HG02943 (cell line): Measurements from ENCODE around the gene PACRG.

Source experiments
- ATAC-seq: cut with Tn5 transposase; IDR thresholded peaks from one replicate; pipeline ENCODE4 v1.9.1; 2021; ENCODE audit warnings: mild to moderate bottlenecking, low read depth, moderate library complexity; ENCODE audit not compliant: unreplicated experiment

The PACRG gene

DNA sequence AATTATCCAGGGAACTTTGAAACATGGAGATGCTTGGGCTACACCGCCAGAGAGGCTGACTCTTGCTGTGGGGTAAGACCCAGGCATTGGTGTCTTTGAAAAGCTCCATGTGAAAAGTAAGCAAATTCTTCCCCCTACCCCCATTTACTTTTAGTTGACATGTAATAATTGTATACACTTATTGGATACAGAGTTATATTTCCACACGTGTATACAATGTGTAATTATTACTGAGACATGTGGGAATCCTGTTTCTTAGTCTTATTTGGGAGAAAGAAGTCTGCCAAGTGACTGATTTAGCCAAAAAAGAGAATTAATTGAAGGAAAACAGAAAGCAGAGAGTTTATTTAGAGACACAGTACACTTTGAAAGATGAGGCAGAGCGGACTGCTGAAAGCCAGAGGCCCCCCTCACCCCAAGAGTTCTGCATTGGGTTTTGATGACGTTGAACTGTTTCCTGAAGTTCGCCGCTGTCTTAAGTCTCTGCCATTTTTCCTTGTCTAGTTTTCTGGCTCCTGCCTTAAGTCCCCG, 193.8 kb downstream of the PACRG start:
- no peak for ATAC-seq

DNA sequence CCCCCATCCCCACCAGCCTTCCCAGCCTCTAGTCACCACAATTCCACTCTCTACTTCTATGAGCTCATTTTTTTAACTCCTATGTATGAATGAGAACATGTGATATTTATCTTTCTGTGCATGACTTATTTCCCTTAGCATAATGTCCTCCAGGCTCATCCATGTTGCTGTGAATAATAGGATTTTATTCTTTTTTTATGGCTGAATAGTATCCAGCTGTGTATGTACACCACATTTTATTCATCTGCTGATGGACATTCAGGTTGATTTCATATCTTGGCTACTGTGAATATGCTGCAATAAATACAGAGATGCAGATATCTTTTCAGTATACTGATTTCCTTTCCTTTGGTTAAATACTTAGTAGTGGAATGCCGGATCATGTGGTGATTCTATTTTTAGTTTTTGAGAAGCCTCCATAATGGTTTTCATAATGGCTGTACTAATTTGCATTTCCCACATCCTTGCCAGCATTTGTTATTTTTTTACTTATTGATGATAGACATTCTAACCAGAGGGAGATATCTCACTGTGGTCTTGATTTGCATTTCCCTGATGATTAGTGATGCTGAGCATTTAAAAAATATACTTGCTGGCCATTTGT, 194.9 kb downstream of the PACRG start:
- ATAC-seq, result no peak

- ATAC-seq, result no peak
Measured at GRCh38 chr6:162934844-162935243, 207.1 kb downstream of the PACRG start.

DNA sequence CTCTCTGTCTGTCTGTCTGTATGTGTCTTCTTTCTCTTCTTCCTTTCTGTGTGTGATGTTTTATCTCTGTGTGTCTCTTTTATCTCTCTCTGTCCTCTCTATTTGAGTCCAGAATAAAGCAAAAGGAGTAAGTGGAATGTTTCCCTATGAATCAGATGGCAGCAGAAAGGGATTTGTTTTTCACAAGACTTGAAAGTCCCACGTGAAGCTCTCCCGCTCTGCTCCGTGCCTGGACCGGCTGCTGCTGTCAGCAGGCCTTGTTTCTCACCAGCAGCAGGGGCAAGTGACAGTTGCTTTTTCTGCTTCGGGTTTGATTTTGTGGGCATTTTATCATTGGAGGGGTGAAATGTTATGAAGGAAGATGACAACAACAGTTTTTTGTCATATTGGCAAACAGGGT, 212.7 kb downstream of the PACRG start:
- ATAC-seq, result no peak

DNA sequence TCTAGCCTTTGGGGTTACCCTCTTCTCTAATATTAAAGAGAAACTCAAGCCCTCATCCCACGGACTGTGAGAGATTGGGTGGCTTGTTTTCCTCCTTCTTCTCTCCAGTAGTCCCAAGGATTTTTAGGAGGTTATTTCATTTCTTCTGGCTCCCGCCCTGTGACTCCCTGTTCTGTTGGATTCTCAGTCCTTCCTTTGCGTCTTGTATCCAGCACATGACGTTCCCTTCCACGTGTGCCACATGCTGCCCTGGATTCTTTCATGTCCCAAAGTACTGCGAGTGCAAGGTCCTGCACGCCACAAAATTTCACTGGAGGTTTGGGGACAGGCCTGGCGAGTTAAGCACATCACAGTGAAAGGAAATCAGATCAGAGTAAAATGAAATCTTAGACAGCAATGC, 213.4 kb downstream of the PACRG start:
- no peak for ATAC-seq

DNA sequence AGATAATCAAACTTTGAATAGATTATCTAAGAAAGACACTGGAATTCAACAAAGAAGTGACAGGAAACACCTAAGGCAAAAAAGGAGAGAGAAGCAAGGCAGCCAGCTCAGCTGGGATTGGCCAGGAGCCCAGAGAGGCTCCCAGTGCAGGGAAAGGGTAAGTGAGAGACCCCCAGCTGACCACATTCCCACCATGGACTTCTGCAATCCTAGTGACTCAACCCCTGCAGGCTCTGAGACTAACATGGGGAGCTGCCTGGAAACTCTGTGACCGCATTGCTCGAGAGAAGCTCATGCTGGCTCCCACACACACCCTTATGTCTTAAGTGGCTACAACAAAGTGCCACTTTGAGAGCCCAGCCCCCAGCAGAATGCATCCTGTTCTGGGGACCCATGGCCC, 215.1 kb downstream of the PACRG start:
- no peak for ATAC-seq

DNA sequence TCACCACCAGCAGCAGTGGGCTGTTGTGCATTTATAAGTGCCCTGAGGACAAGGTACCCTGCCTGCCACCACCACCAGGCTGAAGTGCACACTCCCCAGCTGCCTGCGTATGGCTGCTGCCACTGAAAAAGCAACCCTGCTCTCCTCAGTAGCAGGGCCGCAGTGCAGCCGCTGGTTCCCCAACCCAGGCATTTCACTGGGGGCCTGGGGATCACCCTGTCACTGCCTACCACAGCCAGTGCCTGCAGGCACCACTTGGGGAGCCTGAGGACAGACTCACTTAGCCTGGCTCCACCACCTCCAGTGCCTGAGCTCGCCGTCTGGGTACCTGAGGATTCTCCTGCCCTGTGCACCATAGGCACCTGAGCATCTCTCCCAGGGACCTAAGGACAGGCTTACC, 215.6 kb downstream of the PACRG start:
- no peak for ATAC-seq

GRCh38 chr6:162951164-162951743, 223.5 kb downstream of the PACRG start:
- no peak for ATAC-seq

- ATAC-seq, result no peak
Measured at GRCh38 chr6:162952423-162952822, 224.6 kb downstream of the PACRG start.

DNA sequence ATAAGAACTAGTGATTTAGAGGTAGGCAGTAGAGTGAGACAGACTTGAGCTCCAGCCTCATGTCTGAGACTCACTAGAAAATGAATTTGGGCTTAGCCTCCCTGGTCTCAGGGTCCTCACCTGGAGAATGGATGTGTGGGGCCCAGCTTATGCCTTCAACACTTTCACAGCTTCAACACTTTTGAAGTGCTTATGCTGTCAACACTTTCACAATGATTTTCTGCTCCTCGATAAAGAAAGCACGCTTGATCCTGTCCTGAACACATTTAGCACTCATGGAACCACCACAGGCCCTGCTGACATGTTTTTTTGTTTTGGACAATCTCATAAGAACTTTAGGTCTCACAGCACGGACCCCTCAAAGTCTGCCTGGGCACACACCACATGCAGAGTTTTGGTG, 229.3 kb downstream of the PACRG start:
- no peak for ATAC-seq

DNA sequence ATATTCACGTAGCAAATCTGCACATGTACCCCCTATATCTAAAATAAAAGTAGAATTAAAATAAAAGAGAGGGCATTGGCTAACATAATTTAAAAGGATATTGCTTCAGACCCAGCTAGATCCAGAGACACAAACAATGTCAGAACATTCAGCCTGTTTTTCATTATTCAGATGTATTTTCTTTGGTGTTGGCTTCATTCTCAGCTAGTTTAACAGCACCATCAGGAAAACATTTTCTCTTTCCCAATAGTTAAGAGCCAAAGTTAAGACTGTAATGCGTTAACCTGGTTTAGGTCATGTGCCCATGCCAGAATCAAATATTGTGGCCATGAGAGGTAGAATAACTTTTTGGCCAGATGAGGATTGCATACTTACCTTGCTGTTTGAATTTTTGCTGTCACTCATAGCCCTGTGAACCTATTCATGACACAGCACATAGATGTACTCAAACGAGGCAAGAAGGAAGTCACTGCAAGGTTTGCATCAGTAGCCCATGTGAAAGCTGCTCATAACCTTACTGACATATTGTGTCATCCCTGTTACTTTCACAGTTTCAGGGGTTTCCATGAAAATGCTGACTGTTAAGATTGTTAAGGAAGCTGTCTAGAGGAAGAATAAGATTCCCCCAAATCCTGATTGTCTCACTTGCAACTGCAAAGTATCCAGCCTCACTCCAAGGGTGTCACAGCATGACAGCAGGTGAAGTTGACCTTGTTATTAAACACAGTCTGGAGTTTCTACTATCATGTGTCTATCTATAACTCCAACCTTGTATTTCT, 233.1 kb downstream of the PACRG start:
- ATAC-seq, result no peak

GRCh38 chr6:162962093-162962492, 234.3 kb downstream of the PACRG start:
- ATAC-seq, result no peak

DNA sequence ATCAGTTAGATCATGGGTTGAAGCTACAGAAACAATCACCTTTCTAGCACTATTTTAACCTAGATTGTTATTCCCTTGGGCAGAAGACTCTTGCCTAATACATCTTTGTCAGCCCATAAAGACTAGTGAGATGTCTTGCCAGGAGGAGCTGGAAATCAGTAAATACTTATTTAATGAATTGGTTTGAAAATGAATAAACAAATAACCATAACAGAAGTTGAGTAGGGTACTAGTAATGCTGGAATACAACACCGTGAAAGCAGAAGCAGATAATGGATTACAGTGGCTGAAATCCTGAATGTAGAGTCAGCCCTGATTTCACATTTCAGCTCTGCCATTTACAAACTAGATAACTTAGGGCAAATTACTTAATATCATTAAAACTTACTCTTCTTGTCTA, 236.1 kb downstream of the PACRG start:
- no peak for ATAC-seq

DNA sequence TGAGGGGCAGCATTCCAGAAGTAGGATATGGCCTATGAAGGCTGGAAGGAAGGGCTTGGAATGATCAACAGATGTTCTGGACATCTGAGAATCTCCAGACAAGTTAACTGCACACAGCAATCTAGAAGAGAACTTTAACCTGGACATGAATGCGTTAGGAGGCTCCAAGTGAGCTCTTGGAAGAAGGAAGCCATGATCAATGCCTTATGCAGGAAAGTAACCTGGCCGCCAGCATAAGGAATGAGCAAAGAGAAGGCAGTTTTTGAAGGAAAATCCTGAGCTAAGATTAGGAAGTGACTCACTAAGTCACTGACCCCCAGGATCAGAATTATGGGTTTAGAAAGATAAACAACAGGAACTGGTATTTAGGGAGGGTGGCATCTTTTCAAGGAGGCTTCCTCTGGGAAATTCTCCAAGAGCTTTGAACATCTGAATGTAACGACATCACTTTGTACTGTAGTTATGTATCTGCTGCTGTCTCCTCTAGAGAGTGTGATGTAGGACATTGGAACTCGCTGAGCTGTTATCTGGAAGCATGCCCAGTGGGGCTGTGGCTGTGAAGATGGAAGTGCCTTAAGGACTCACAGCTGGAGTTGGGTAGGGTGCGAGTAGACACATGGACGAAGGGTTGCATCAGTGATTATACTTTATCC, 236.8 kb downstream of the PACRG start:
- ATAC-seq, result no peak

GRCh38 chr6:162965366-162965765, 237.6 kb downstream of the PACRG start:
- no peak for ATAC-seq

- ATAC-seq, result no peak
Measured at GRCh38 chr6:162970246-162970645, 242.5 kb downstream of the PACRG start.

DNA sequence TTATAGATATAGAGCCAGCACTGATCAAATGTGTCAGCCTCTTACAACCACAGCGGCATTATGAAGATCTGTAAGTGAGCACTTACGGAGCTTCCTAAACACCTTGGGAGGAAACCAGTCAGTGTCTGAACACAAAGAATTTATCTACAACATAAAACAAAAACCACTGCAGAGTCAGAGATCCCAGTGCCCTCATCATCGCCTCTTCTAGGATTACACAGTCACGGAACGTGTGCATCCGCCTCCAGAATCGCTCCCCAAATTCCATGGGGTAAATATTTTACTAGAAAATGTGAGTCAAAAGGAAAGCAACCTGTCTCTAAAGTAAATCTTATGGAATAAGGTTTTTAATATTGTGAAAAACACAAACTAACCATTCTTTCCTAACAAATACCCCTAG, 243.6 kb downstream of the PACRG start:
- ATAC-seq, result no peak

DNA sequence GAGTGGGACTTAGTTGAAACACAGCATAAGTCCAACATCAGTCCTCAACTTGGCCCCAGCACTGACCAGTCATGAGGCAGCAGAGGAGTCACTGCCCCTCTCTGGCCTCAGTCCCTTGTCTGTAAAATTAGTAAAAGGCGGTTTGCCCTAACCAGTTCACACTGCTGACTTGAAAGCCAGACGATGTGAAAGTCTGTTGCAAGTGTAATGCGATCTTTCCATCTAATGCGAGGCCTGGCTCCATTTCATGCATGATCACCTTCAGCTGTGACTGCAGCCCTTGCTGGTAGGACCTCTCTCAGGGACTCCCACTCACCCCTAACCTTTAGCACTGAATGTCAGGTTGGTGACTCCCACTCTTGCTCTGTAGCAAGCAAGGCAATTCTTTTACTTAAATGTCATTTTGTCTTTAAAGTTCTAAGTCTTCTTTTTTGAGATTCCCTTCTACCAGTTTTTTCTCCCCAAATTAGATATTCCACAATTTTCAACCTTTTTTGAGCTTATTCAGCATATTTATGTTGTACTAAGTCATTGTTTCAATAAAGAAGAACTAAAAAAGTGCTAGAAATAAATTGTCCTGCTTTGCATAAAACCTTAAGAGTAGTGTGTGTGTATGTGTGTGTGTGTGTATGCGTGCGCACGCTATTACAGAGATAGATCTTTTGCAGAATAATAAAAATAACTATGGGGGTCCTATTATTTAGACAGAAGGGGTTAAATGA, 245.5 kb downstream of the PACRG start:
- ATAC-seq, result no peak

- ATAC-seq, result no peak
Measured at GRCh38 chr6:162973980-162974379, 246.2 kb downstream of the PACRG start.

DNA sequence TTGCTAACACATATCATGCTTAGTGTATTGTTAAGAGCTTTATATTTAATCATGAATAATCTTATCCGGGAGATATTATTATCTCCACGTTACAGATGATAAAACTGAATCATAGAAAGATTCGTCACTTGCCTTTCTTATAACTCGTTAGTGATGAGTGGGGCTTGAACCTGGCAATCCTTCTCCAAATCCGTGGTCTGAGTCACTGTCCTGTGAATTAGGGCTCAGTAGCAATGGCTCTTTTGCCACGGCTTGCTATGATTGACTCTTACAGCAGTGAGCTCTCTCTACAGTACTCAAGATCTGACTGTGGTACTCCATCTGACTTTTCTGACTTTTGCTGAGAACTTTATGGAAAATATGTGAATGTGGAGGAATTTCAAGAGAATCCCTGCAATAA, 246.9 kb downstream of the PACRG start:
- no peak for ATAC-seq

- no peak for ATAC-seq
Measured at GRCh38 chr6:162976141-162976540, 248.4 kb downstream of the PACRG start.
